ENCODE data around the gene TAF11.

- TF ChIP-seq CTCF (conservative IDR thresholded peaks at IDR 0.05; ENCODE audit: low read length) = no peak
- TF ChIP-seq EZH2phosphoT487 (IDR thresholded peaks at IDR 0.05; ENCODE audit: borderline replicate concordance) = no peak
Observed at GRCh38 chr6:34897130-34897529, 9.3 kb upstream of the TAF11 start.
